T-cell (primary cell): ENCODE results near the gene ZNF280D. TPM values are rescaled to one million over a fixed set of nuclear protein-coding genes. Genes with fewer than 3 reads are reported as not detected.

ENCODE experiments used
- ATAC-seq, 4 experiments: fragments of 200-7000 bp in 3 of 4; fragments of 150-1000 bp in 1 of 4; cut with Tn5 transposase; replicated peaks in 1 of 4; 1 replicate in 3 of 4; 2 replicates in 1 of 4; pipeline ENCODE4 v1.10.0; 2021; ENCODE audit warnings: moderate library complexity in 3 of 4, mild to moderate bottlenecking in 2 of 4, moderate number of reproducible peaks in 1 of 4
- CTCF ChIA-PET, 2 donors: fragments of 300-600 bp; sonication (Branson Sonifier 250); formaldehyde crosslinking; loops; one replicate each; lab custom pipeline; 2022; ENCODE audit warnings: antibody characterized with exemption in 2 of 2; lab: Charles Lee
- POLR2A ChIA-PET, 2 donors: fragments of 300-600 bp; sonication (Branson Sonifier 250); formaldehyde crosslinking; loops; one replicate each; lab custom pipeline; 2022; ENCODE audit warnings: antibody characterized with exemption in 2 of 2; lab: Charles Lee
- DNase-seq, 35 experiments: peaks; one replicate each; pipeline versions ENCODE4 v3.0.0 to v3.0.0-alpha.2; 2013 to 2023
- H3K27ac ChIP-seq: one replicate; pipeline ENCODE4 v1.5.1; 2013; ENCODE audit warnings: low read length
- H3K27me3 ChIP-seq, 2 experiments: replicated peaks in 1 of 2; 1 replicate in 1 of 2; 2 replicates in 1 of 2; pipeline versions ENCODE4 v1.6.1 to v1.7.0; 2013; ENCODE audit warnings: low read length in 1 of 2, mixed read lengths in 1 of 2; ENCODE audit not compliant: control insufficient read depth in 2 of 2, insufficient read depth in 2 of 2; ENCODE audit errors: extremely low read depth in 1 of 2
- H3K36me3 ChIP-seq, 2 donors: 1 replicate in 1 of 2; 2 replicates in 1 of 2; pipeline versions ENCODE4 v1.6.1 to v1.7.0; 2013; ENCODE audit warnings: low read length in 1 of 2; ENCODE audit not compliant: control insufficient read depth in 2 of 2, insufficient read depth in 1 of 2; ENCODE audit errors: extremely low read depth in 1 of 2
- H3K4me1 ChIP-seq, 2 experiments: 1 replicate in 1 of 2; 2 replicates in 1 of 2; pipeline versions ENCODE4 v1.6.1 to v1.7.0; 2013; ENCODE audit warnings: low read length in 2 of 2, mixed read lengths in 1 of 2; ENCODE audit not compliant: insufficient read depth in 2 of 2, control insufficient read depth in 1 of 2; ENCODE audit errors: extremely low read depth in 1 of 2
- H3K4me3 ChIP-seq, 2 donors: 1 replicate in 1 of 2; 2 replicates in 1 of 2; pipeline versions ENCODE4 v1.5.1 to v1.7.0; 2013; ENCODE audit warnings: mild to moderate bottlenecking in 2 of 2, low read length in 1 of 2, moderate library complexity in 1 of 2; ENCODE audit not compliant: control insufficient read depth in 1 of 2; ENCODE audit errors: extremely low read depth in 1 of 2
- H3K9me3 ChIP-seq: 2 replicates; pipeline ENCODE4 v1.7.0; 2013
- H3K27ac Mint-ChIP-seq, 2 donors: one replicate each; pipeline ENCODE4 v1.8.0; 2020 to 2021; ENCODE audit warnings: mild to moderate bottlenecking in 2 of 2, mixed read lengths in 2 of 2
- H3K27me3 Mint-ChIP-seq, 2 donors: one replicate each; pipeline ENCODE4 v1.8.0; 2021 to 2022; ENCODE audit warnings: mixed read lengths in 2 of 2
- H3K36me3 Mint-ChIP-seq: one replicate; pipeline ENCODE4 v1.8.0; 2021; ENCODE audit warnings: mixed read lengths
- H3K4me1 Mint-ChIP-seq, 3 donors: one replicate each; pipeline ENCODE4 v1.8.0; 2020 to 2022; ENCODE audit warnings: mixed read lengths in 3 of 3, mild to moderate bottlenecking in 1 of 3
- H3K4me3 Mint-ChIP-seq, 3 donors: one replicate each; pipeline ENCODE4 v1.8.0; 2020 to 2022; ENCODE audit warnings: mild to moderate bottlenecking in 3 of 3, mixed read lengths in 3 of 3, moderate library complexity in 3 of 3
- H3K9me3 Mint-ChIP-seq, 3 donors: one replicate each; pipeline ENCODE4 v1.8.0; 2020 to 2022; ENCODE audit warnings: mixed read lengths in 3 of 3
- WGBS: methylation state at CpG from one replicate; pipeline ENCODE4 v1.1.5; 2013; ENCODE audit warnings: missing lambda C conversion rate; ENCODE audit not compliant: insufficient coverage; 5-methylcytosine and 5-hydroxymethylcytosine counted together
- total RNA-seq, 35 experiments: library from RNA in 6 of 35; stranded (reverse) in 6 of 35; fragments of 120-200 nt in 1 of 35; gene quantifications; one replicate each; pipeline versions ENCODE4 v1.2.1 to v1.2.4 and lab custom pipeline; 2013 to 2026

ZNF280D gene
- total RNA-seq, 5 donors from 2014 or later (not counting 1 experiment from before 2014, with no cell fraction given): 29.1 to 39.5 (median 32.4) TPM

GRCh38 chr15:56628893-56629532 is 104.3 kb downstream of the ZNF280D start:
- Histone ChIP-seq H3K9me3 (no peaks in the 10 kb centered on the region), H3K36me3 (no peaks in the 10 kb centered on the region), H3K27me3 (no peaks in the 10 kb centered on the region), H3K27ac (no peak overlapping the region), H3K4me3 (no peak overlapping the region), H3K4me1 (no peaks in the 10 kb centered on the region)
- no peak for DNase-seq
- ChIA-PET POLR2A (no interaction called here), CTCF (no interaction called here)
- Mint-ChIP-seq H3K27me3 (no peaks in the 10 kb centered on the region), H3K27ac (no peak overlapping the region), H3K4me1 (peaks cover 0 to 5% (median 0%) of the 10 kb centered on the region in 3 donors), H3K9me3 (no peaks in the 10 kb centered on the region), H3K36me3 (peaks cover 10% of the 10 kb centered on the region), H3K4me3 (no peak overlapping the region)
- no peak for ATAC-seq
- WGBS: no CpG with 5 or more reads among the region's 2 CpGs

GRCh38 chr15:56619887-56620286 is 113.4 kb downstream of the ZNF280D start:
- ATAC-seq: no peak
- WGBS: 67% methylated on average over 1 of the region's 2 CpGs
- no peak for DNase-seq
- Mint-ChIP-seq H3K4me1 (peaks cover 0 to 5% (median 0%) of the 10 kb centered on the region in 3 donors), H3K27me3 (no peaks in the 10 kb centered on the region), H3K36me3 (no peaks in the 10 kb centered on the region), H3K4me3 (no peak overlapping the region), H3K9me3 (peaks cover 0 to 17% (median 10%) of the 10 kb centered on the region in 3 donors), H3K27ac (no peak overlapping the region)
- no peaks in the 10 kb centered on the region for H3K27me3 ChIP-seq
- H3K4me3 ChIP-seq: no peak overlapping the region
- H3K4me1 ChIP-seq: no peaks in the 10 kb centered on the region
- H3K9me3 ChIP-seq: no peaks in the 10 kb centered on the region
- no peaks in the 10 kb centered on the region for H3K36me3 ChIP-seq
- ChIA-PET POLR2A (no interaction called here), CTCF (interaction anchor here in 1 of 2 donors (0.6 kb wide), 1 partner anchor 250 kb away, joined by 3 read pairs; no protein-coding TSS in a partner anchor)
- no peak overlapping the region for H3K27ac ChIP-seq

GRCh38 chr15:56617628-56618027 is 115.7 kb downstream of the ZNF280D start:
- no peak overlapping the region for H3K4me3 ChIP-seq
- ChIA-PET CTCF (no interaction called here), POLR2A (no interaction called here)
- no peak overlapping the region for H3K27ac ChIP-seq
- WGBS: no CpG with 5 or more reads among the region's 2 CpGs
- peaks cover 0 to 4% of the 10 kb centered on the region in 2 experiments for H3K27me3 ChIP-seq
- no peak overlapping the region for H3K27ac Mint-ChIP-seq
- H3K36me3 ChIP-seq: no peaks in the 10 kb centered on the region
- peaks cover 2 to 15% (median 5%) of the 10 kb centered on the region in 3 donors for H3K4me1 Mint-ChIP-seq
- no peak for DNase-seq
- H3K36me3 Mint-ChIP-seq: no peaks in the 10 kb centered on the region
- ATAC-seq: no peak
- no peak overlapping the region for H3K4me3 Mint-ChIP-seq
- H3K4me1 ChIP-seq: no peaks in the 10 kb centered on the region
- peaks cover 0 to 17% (median 10%) of the 10 kb centered on the region in 3 donors for H3K9me3 Mint-ChIP-seq
- H3K27me3 Mint-ChIP-seq: peaks cover 7 to 10% of the 10 kb centered on the region in 2 donors
- H3K9me3 ChIP-seq: no peaks in the 10 kb centered on the region

- Histone ChIP-seq H3K4me1 (no peaks in the 10 kb centered on the region), H3K36me3 (no peaks in the 10 kb centered on the region), H3K27ac (no peak overlapping the region), H3K4me3 (no peak overlapping the region), H3K27me3 (peaks cover 0 to 4% of the 10 kb centered on the region in 2 experiments), H3K9me3 (no peaks in the 10 kb centered on the region)
- Mint-ChIP-seq H3K27ac (no peak overlapping the region), H3K27me3 (peaks cover 7 to 10% of the 10 kb centered on the region in 2 donors), H3K4me3 (no peak overlapping the region), H3K36me3 (no peaks in the 10 kb centered on the region), H3K9me3 (peaks cover 0 to 17% (median 10%) of the 10 kb centered on the region in 3 donors), H3K4me1 (peaks cover 2 to 15% (median 5%) of the 10 kb centered on the region in 3 donors)
- CTCF ChIA-PET: no interaction called here
- ATAC-seq (no peak), DNase-seq (no peak)
- POLR2A ChIA-PET: no interaction called here
- WGBS: no CpG with 5 or more reads among the region's 3 CpGs
Observed at GRCh38 chr15:56616551-56616950, 116.8 kb downstream of the ZNF280D start.

GRCh38 chr15:56613811-56614210 is 119.5 kb downstream of the ZNF280D start:
- Mint-ChIP-seq H3K27me3 (peaks cover 17 to 19% of the 10 kb centered on the region in 2 donors), H3K4me1 (peaks cover 2 to 10% (median 5%) of the 10 kb centered on the region in 3 donors), H3K36me3 (no peaks in the 10 kb centered on the region), H3K9me3 (peaks cover 0 to 7% (median 3%) of the 10 kb centered on the region in 3 donors), H3K27ac (no peak overlapping the region), H3K4me3 (peak overlapping the region in 1 of 3 donors; percentile 30)
- peak in 1 of 35 experiments; percentile 2 for DNase-seq
- CTCF ChIA-PET: no interaction called here
- Histone ChIP-seq H3K4me3 (peak overlapping the region in 1 of 2 donors; percentile 35), H3K4me1 (no peaks in the 10 kb centered on the region), H3K36me3 (no peaks in the 10 kb centered on the region), H3K27me3 (peaks cover 0 to 4% of the 10 kb centered on the region in 2 experiments), H3K9me3 (no peaks in the 10 kb centered on the region), H3K27ac (no peak overlapping the region)
- 11% methylated on average over 4 of the region's 4 CpGs for WGBS
- POLR2A ChIA-PET: no interaction called here
- ATAC-seq: no peak

GRCh38 chr15:56608993-56609392 is 124.3 kb downstream of the ZNF280D start:
- ATAC-seq: no peak
- no peak overlapping the region for H3K4me3 Mint-ChIP-seq
- H3K9me3 Mint-ChIP-seq: peaks cover 0 to 7% (median 0%) of the 10 kb centered on the region in 3 donors
- Histone ChIP-seq H3K27me3 (peaks cover 0 to 4% of the 10 kb centered on the region in 2 experiments), H3K4me1 (no peaks in the 10 kb centered on the region), H3K36me3 (no peaks in the 10 kb centered on the region), H3K27ac (no peak overlapping the region), H3K9me3 (peaks cover 2% of the 10 kb centered on the region), H3K4me3 (no peak overlapping the region)
- peaks cover 29 to 34% of the 10 kb centered on the region in 2 donors for H3K27me3 Mint-ChIP-seq
- no CpG with 5 or more reads among the region's 1 CpG for WGBS
- H3K4me1 Mint-ChIP-seq: peaks cover 5 to 13% (median 12%) of the 10 kb centered on the region in 3 donors
- ChIA-PET CTCF (interaction anchor here in 1 of 2 donors (0.5 kb wide), 1 partner anchor 121 kb away, joined by 3 read pairs; no protein-coding TSS in a partner anchor), POLR2A (no interaction called here)
- no peak for DNase-seq
- no peak overlapping the region for H3K27ac Mint-ChIP-seq
- H3K36me3 Mint-ChIP-seq: no peaks in the 10 kb centered on the region
